Hepatocyte (in vitro differentiated cells): ENCODE results near the gene SCRN2. TPM values are rescaled to one million over a fixed set of nuclear protein-coding genes. Genes with fewer than 3 reads are reported as not detected.

Source experiments
- DNase-seq: peaks from one replicate; pipeline ENCODE4 v3.0.0-alpha.2; 2016; ENCODE audit warnings: low spot score
- H2AFZ ChIP-seq: fragments of 200-600 bp; sonication (generic); 2 replicates; pipeline ENCODE4 v1.6.0; 2016; ENCODE audit warnings: antibody characterized with exemption, mild to moderate bottlenecking
- H3K27ac ChIP-seq: fragments of 200-600 bp; sonication (generic); 2 replicates; pipeline ENCODE4 v1.5.1; 2016; ENCODE audit warnings: mild to moderate bottlenecking
- H3K27me3 ChIP-seq: fragments of 200-600 bp; sonication (generic); 2 replicates; pipeline ENCODE4 v1.6.1; 2016
- H3K36me3 ChIP-seq: fragments of 200-600 bp; sonication (generic); replicated peaks from 2 replicates; pipeline ENCODE4 v1.5.1; 2016; ENCODE audit warnings: low read depth; ENCODE audit not compliant: insufficient read depth
- H3K4me1 ChIP-seq: fragments of 200-600 bp; sonication (generic); 2 replicates; pipeline ENCODE4 v1.5.1; 2016; ENCODE audit warnings: mild to moderate bottlenecking, moderate library complexity; ENCODE audit not compliant: insufficient read depth
- H3K4me2 ChIP-seq: fragments of 200-600 bp; sonication (generic); 2 replicates; pipeline ENCODE4 v1.6.0; 2016
- H3K4me3 ChIP-seq: fragments of 200-600 bp; sonication (generic); 2 replicates; pipeline ENCODE4 v1.5.1; 2016; ENCODE audit warnings: mild to moderate bottlenecking
- H3K79me2 ChIP-seq: fragments of 200-600 bp; sonication (generic); 2 replicates; pipeline ENCODE4 v1.6.0; 2017; ENCODE audit warnings: mild to moderate bottlenecking
- H3K9me2 ChIP-seq: fragments of 200-600 bp; sonication (generic); replicated peaks from 2 replicates; pipeline ENCODE4 v1.6.0; 2017; ENCODE audit warnings: mild to moderate bottlenecking; ENCODE audit not compliant: insufficient read depth
- H3K9me3 ChIP-seq: fragments of 200-600 bp; sonication (generic); 2 replicates; pipeline ENCODE4 v1.5.1; 2016; ENCODE audit warnings: low read depth, mild to moderate bottlenecking
- H4K20me1 ChIP-seq: fragments of 200-600 bp; sonication (generic); 2 replicates; pipeline ENCODE4 v1.6.0; 2016; ENCODE audit warnings: mild to moderate bottlenecking; ENCODE audit not compliant: insufficient read depth, poor library complexity, severe bottlenecking
- EZH2 ChIP-seq: fragments of 200-600 bp; sonication (generic); IDR thresholded peaks from 2 replicates; pipeline ENCODE4 v1.6.1; 2016; ENCODE audit warnings: antibody characterized with exemption, mild to moderate bottlenecking, borderline replicate concordance
- EZH2phosphoT487 ChIP-seq: fragments of 200-600 bp; sonication (generic); IDR thresholded peaks from one replicate; pipeline ENCODE4 v1.6.1; 2018; ENCODE audit warnings: antibody characterized with exemption, mild to moderate bottlenecking, low read depth, moderate library complexity; ENCODE audit not compliant: unreplicated experiment, severe bottlenecking
- WGBS: methylation state at CpG from one replicate; pipeline ENCODE4 v1.1.6; 2016; ENCODE audit warnings: low lambda C conversion rate; ENCODE audit errors: missing lambda C conversion rate; 5-methylcytosine and 5-hydroxymethylcytosine counted together
- polyA plus RNA-seq: library from polyadenylated mRNA; unstranded; fragments of >200 nt; fragmentation: Nextera tagmentation; extraction: Ambion mirVana; gene quantifications from 2 replicates; pipeline ENCODE4 v1.2.1, GENCODE V29; 2016
- total RNA-seq: library from RNA; depleted of rRNA; stranded (reverse); fragments of >200 nt; gene quantifications from 2 replicates; pipeline ENCODE4 v1.2.3, GENCODE V29; 2014
- TF ChIP-seq, protein P1 (sequence below): fragments of 200-600 bp; sonication (generic); IDR thresholded peaks from 2 replicates; pipeline ENCODE4 v1.5.1; 2016; ENCODE audit warnings: antibody characterized with exemption, mild to moderate bottlenecking; ENCODE audit not compliant: poor library complexity

SCRN2 gene
- total and polyA plus RNA-seq, 2 experiments from 2014 or later = 35.3 to 59.8 TPM

DNA sequence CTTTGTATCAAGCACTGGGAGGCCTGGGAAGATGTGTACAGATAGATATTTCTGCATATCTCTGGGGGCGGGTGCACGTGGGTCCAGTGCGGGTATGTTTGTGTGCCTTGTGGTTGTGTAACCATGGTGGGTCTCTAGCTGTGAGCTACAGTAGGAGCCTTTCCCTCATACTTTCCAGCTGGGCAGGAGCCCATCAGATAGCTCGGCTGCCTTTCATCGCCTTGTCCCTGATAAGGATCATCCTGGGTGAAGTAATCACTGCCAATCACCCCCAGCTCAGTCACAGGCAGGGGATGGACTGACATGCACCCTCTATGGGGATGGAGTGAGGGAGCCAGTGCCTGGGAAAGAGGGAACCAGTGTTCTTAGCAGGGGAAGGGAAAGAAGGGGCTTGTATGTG, 3.2 kb upstream of the SCRN2 start:
- H3K36me3 ChIP-seq = no peaks in the 10 kb centered on the region
- DNase-seq = no peak
- peaks cover 36% of the 10 kb centered on the region for H3K27me3 ChIP-seq
- H3K9me2 ChIP-seq = no peaks in the 10 kb centered on the region
- no peak overlapping the region for H2AFZ ChIP-seq
- 61% methylated on average over 5 of the region's 5 CpGs for WGBS
- peak overlapping the region; percentile 35 for H3K4me2 ChIP-seq
- H3K9me3 ChIP-seq = no peaks in the 10 kb centered on the region
- no peak overlapping the region for H3K27ac ChIP-seq
- H4K20me1 ChIP-seq = no peaks in the 10 kb centered on the region
- no peak overlapping the region for H3K4me3 ChIP-seq
- peaks cover 17% of the 10 kb centered on the region for H3K79me2 ChIP-seq
- TF ChIP-seq, protein P1, sequence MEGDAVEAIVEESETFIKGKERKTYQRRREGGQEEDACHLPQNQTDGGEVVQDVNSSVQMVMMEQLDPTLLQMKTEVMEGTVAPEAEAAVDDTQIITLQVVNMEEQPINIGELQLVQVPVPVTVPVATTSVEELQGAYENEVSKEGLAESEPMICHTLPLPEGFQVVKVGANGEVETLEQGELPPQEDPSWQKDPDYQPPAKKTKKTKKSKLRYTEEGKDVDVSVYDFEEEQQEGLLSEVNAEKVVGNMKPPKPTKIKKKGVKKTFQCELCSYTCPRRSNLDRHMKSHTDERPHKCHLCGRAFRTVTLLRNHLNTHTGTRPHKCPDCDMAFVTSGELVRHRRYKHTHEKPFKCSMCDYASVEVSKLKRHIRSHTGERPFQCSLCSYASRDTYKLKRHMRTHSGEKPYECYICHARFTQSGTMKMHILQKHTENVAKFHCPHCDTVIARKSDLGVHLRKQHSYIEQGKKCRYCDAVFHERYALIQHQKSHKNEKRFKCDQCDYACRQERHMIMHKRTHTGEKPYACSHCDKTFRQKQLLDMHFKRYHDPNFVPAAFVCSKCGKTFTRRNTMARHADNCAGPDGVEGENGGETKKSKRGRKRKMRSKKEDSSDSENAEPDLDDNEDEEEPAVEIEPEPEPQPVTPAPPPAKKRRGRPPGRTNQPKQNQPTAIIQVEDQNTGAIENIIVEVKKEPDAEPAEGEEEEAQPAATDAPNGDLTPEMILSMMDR = no peak
- no peak for TF ChIP-seq EZH2
- no peak for TF ChIP-seq EZH2phosphoT487
- H3K4me1 ChIP-seq = peaks cover 51% of the 10 kb centered on the region

DNA sequence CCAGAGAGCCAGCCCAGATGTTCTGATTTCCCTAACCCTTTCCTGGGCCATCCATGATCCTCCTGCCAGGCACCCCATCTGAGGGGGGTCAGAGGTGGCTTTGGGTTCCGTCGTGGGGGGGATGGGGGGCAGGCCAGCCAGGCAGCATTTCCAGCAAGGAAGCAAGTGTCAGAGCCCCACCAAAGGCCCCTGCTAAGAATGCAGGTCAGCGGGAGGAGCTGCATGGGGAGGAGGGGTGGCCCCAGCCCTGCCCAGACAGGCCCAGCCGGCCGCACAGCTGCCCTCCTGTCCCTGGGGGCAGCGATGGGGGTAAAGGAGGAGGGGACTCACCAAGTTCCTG, 2.3 kb upstream of the SCRN2 start:
- H3K36me3 ChIP-seq = no peaks in the 10 kb centered on the region
- WGBS = 31% methylated on average over 6 of the region's 6 CpGs
- no peaks in the 10 kb centered on the region for H3K9me3 ChIP-seq
- peaks cover 52% of the 10 kb centered on the region for H3K4me1 ChIP-seq
- TF ChIP-seq, protein P1 = no peak
- TF ChIP-seq EZH2 (no peak), EZH2phosphoT487 (no peak)
- no peak overlapping the region for H3K4me3 ChIP-seq
- H3K27me3 ChIP-seq = peaks cover 28% of the 10 kb centered on the region
- no peaks in the 10 kb centered on the region for H4K20me1 ChIP-seq
- H3K27ac ChIP-seq = no peak overlapping the region
- no peak for DNase-seq
- no peak overlapping the region for H2AFZ ChIP-seq
- peak overlapping the region; percentile 35 for H3K4me2 ChIP-seq
- H3K9me2 ChIP-seq = no peaks in the 10 kb centered on the region
- peaks cover 17% of the 10 kb centered on the region for H3K79me2 ChIP-seq

DNA sequence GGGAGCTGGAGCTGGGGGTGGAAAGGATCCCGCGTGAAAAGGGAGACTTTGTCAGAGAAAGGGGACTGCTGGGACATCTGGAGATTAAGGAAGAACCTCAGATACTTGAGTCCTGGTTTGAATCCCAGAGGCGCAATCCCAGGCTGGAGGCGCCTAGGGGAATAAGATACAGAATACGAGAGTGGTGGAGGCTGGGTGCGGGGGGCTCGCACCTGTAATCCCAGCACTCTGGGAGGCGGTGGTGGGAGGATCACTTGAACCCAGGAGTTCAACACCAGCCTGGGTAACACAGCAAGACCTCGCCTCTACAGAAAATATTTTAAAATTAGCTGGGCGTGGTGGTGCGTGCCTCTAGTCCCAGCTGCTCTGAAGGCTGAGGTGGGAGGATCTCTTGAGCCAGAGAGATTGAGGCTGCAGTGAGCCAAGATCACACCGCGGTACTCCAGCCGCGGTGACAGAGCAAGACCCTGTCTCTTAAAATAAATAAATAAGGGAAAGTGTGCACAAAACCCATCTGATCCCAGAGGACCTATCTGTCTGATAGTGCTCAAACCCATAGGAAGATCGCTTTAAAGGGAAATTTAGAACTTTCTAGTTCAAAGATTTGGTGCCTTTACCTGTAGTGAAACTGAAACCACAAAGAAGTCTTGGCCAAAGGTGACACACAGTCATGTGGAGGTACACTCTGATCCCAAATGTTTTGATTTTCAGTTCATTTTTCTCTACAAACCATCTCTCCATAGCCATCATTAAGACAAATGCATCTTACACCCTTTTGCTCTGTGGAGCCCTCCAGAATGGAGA, 617 bp upstream of the SCRN2 start:
- no peak for DNase-seq
- Histone ChIP-seq H3K79me2 (peaks cover 17% of the 10 kb centered on the region), H3K4me2 (peak overlapping the region; percentile 94), H4K20me1 (no peaks in the 10 kb centered on the region), H3K36me3 (no peaks in the 10 kb centered on the region), H2AFZ (peak overlapping the region; percentile 66), H3K4me1 (peaks cover 42% of the 10 kb centered on the region), H3K9me3 (no peaks in the 10 kb centered on the region), H3K4me3 (no peak overlapping the region), H3K27ac (peak overlapping the region; percentile 67), H3K9me2 (no peaks in the 10 kb centered on the region), H3K27me3 (peaks cover 11% of the 10 kb centered on the region)
- 75% methylated on average over 16 of the region's 16 CpGs for WGBS
- TF ChIP-seq EZH2 = no peak
- TF ChIP-seq, protein P1 = no peak
- no peak for TF ChIP-seq EZH2phosphoT487
